ENCODE measurements around the gene SNCAIP.

The SNCAIP gene

DNA sequence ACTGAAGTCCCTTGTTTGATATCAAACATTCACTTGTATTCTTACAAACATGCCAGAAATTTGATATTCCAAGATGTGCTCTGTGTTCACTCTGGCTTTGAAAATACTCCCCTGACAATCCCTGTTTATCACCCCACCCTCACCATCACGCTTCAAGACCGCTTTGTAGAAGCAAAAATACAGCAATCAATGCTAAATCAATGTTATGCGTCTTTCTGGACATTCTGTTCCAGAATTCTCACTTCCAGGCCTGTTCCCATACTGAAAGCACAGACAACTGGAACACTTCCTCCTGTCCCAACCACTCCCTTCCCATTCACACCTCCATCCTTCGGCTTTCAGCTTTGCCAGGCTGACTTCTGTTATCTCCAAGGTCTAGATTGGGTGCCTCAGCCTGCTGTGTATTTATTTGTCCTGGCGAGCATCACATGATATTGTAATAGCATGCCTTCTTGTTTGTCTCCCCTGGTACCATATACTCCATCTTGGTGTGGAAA, 72.8 kb downstream of the SNCAIP start:
- FAIRE-seq, result no peak
- TF ChIP-seq TAF1 (IDR thresholded peaks at IDR 0.05; ENCODE audit: low read depth, low read length), result no peak
- TF ChIP-seq PAX5 (IDR thresholded peaks at IDR 0.05; ENCODE audit: insufficient read depth, low read length, severe bottlenecking), result no peak
- TF ChIP-seq SPI1 (IDR thresholded peaks at IDR 0.05; ENCODE audit: low read depth, low read length), result no peak
- DNase-seq (ENCODE audit: insufficient read length, low spot score), result no peak

- TF ChIP-seq POLR2AphosphoS5 (IDR thresholded peaks at IDR 0.05; ENCODE audit: low read depth, low read length) (no peak), POU2F2 (IDR thresholded peaks at IDR 0.05; ENCODE audit: low read depth, low read length) (no peak), TAF1 (IDR thresholded peaks at IDR 0.05; ENCODE audit: low read depth, low read length) (no peak), POLR2A (IDR thresholded peaks at IDR 0.05; ENCODE audit: low read depth, low read length) (no peak), PAX5 (IDR thresholded peaks at IDR 0.05; ENCODE audit: insufficient read depth, low read length, severe bottlenecking) (no peak), SPI1 (IDR thresholded peaks at IDR 0.05; ENCODE audit: low read depth, low read length) (no peak)
- DNase-seq (ENCODE audit: insufficient read length, low spot score) (no peak), FAIRE-seq (no peak)
These were observed 73.2 kb downstream of the SNCAIP start for GRCh38 chr5:122385286-122385685.

GRCh38 chr5:122385808-122386207, 73.8 kb downstream of the SNCAIP start:
- TF ChIP-seq POLR2A (IDR thresholded peaks at IDR 0.05; ENCODE audit: low read depth, low read length), result no peak
- TF ChIP-seq PAX5 (IDR thresholded peaks at IDR 0.05; ENCODE audit: insufficient read depth, low read length, severe bottlenecking), result no peak
- FAIRE-seq (no peak), DNase-seq (ENCODE audit: insufficient read length, low spot score) (no peak)

DNA sequence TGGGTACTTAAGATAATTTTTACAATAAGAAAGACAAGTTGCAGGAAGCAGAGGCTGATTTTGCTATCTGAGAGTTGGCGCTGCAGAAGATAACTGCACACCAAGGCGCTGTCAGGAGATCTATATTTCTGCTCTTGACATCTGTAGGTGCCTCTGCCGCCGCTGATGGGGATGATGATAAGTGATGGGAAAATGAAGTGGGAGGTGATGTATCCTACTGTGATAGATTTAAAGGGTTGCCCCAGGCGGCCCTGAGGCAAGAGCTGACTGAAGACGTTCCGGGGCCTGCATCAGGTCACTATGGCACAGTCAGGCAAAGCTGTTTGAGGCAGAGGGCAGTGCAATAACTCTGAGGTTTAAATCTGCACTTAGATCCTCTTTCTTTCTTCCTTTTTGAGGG, 78.1 kb downstream of the SNCAIP start:
- TF ChIP-seq SPI1 (IDR thresholded peaks at IDR 0.05; ENCODE audit: low read depth, low read length) (no peak), TAF1 (IDR thresholded peaks at IDR 0.05; ENCODE audit: low read depth, low read length) (no peak), POU2F2 (IDR thresholded peaks at IDR 0.05; ENCODE audit: low read depth, low read length) (no peak), POLR2A (IDR thresholded peaks at IDR 0.05; ENCODE audit: low read depth, low read length) (no peak), POLR2AphosphoS5 (IDR thresholded peaks at IDR 0.05; ENCODE audit: low read depth, low read length) (no peak), PAX5 (IDR thresholded peaks at IDR 0.05; ENCODE audit: insufficient read depth, low read length, severe bottlenecking) (no peak)
- DNase-seq (ENCODE audit: insufficient read length, low spot score), result no peak
- FAIRE-seq, result no peak

DNA sequence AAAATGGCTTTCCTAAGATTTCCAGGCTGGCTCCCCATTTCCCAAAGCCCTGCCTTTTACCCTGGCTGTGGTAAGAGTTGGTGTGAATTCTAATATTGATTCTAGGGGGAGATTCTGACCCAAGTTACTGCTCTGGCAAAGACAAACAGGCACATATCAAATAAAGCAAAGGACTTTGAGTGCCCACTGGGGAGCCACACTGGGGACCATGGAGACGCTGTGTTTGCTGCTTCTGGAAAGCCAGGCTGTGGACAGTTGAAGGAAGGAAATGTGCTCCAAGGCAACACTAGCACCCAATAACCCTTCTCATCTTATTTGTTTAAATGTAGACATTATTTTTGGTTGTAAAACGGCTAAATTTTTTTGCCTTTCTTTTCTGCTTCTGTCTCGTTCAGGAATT, 78.7 kb downstream of the SNCAIP start:
- FAIRE-seq (no peak), DNase-seq (ENCODE audit: insufficient read length, low spot score) (no peak)
- no peak for TF ChIP-seq POLR2A (IDR thresholded peaks at IDR 0.05; ENCODE audit: low read depth, low read length)
- TF ChIP-seq PAX5 (IDR thresholded peaks at IDR 0.05; ENCODE audit: insufficient read depth, low read length, severe bottlenecking), result no peak
- no peak for TF ChIP-seq SPI1 (IDR thresholded peaks at IDR 0.05; ENCODE audit: low read depth, low read length)
- TF ChIP-seq POU2F2 (IDR thresholded peaks at IDR 0.05; ENCODE audit: low read depth, low read length), result no peak
- TF ChIP-seq POLR2AphosphoS5 (IDR thresholded peaks at IDR 0.05; ENCODE audit: low read depth, low read length), result no peak
- no peak for TF ChIP-seq TAF1 (IDR thresholded peaks at IDR 0.05; ENCODE audit: low read depth, low read length)

DNA sequence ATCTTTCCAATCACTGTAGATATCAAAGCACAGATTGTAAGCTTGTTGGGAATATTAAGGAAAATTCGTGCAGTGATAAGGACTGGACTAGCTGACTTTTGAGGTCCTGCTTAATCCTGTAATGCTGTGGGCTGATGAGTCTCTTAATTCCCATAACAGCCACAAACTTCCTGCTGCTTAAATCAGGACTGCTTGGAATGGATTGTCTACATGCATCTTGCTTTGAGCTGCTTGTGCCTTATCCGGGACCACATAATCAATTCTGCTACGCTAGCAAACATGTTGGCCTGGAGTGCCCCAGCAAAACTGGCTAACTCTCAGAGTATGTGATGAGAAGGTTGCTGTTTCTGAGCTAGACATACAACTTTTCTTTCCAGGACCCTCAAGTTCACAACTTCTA, 79.6 kb downstream of the SNCAIP start:
- no peak for DNase-seq (ENCODE audit: insufficient read length, low spot score)
- no peak for TF ChIP-seq POLR2A (IDR thresholded peaks at IDR 0.05; ENCODE audit: low read depth, low read length)
- no peak for TF ChIP-seq TAF1 (IDR thresholded peaks at IDR 0.05; ENCODE audit: low read depth, low read length)
- no peak for TF ChIP-seq POU2F2 (IDR thresholded peaks at IDR 0.05; ENCODE audit: low read depth, low read length)
- TF ChIP-seq POLR2AphosphoS5 (IDR thresholded peaks at IDR 0.05; ENCODE audit: low read depth, low read length), result no peak
- FAIRE-seq, result no peak

GRCh38 chr5:122392224-122392623, 80.2 kb downstream of the SNCAIP start:
- no peak for FAIRE-seq
- no peak for DNase-seq (ENCODE audit: insufficient read length, low spot score)
- TF ChIP-seq POLR2AphosphoS5 (IDR thresholded peaks at IDR 0.05; ENCODE audit: low read depth, low read length), result no peak
- TF ChIP-seq TAF1 (IDR thresholded peaks at IDR 0.05; ENCODE audit: low read depth, low read length), result no peak
- no peak for TF ChIP-seq POU2F2 (IDR thresholded peaks at IDR 0.05; ENCODE audit: low read depth, low read length)
- TF ChIP-seq SPI1 (IDR thresholded peaks at IDR 0.05; ENCODE audit: low read depth, low read length), result no peak
- TF ChIP-seq POLR2A (IDR thresholded peaks at IDR 0.05; ENCODE audit: low read depth, low read length), result no peak
- TF ChIP-seq PAX5 (IDR thresholded peaks at IDR 0.05; ENCODE audit: insufficient read depth, low read length, severe bottlenecking), result no peak

DNA sequence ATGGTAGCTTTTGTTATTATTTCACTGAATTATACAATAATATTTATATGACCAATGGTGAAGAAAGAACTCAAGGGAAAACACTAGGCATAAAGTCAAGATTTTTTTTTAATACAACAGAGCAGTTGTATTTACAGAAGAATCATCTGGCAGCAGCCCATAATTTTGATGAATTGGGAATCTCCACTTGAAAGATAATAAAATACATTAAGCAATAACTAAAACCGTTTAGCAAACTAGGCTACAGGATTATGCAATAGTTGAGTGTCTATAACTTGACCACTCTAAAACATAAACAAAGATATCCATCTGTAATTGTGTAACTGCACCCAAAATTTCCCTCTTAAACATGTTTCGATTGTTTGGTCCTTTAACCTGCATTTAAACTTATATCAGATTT, 80.8 kb downstream of the SNCAIP start:
- FAIRE-seq (no peak), DNase-seq (ENCODE audit: insufficient read length, low spot score) (no peak)
- TF ChIP-seq SPI1 (IDR thresholded peaks at IDR 0.05; ENCODE audit: low read depth, low read length), result no peak
- no peak for TF ChIP-seq POLR2A (IDR thresholded peaks at IDR 0.05; ENCODE audit: low read depth, low read length)
- no peak for TF ChIP-seq TAF1 (IDR thresholded peaks at IDR 0.05; ENCODE audit: low read depth, low read length)
- no peak for TF ChIP-seq POU2F2 (IDR thresholded peaks at IDR 0.05; ENCODE audit: low read depth, low read length)
- no peak for TF ChIP-seq PAX5 (IDR thresholded peaks at IDR 0.05; ENCODE audit: insufficient read depth, low read length, severe bottlenecking)
- TF ChIP-seq POLR2AphosphoS5 (IDR thresholded peaks at IDR 0.05; ENCODE audit: low read depth, low read length), result no peak

DNA sequence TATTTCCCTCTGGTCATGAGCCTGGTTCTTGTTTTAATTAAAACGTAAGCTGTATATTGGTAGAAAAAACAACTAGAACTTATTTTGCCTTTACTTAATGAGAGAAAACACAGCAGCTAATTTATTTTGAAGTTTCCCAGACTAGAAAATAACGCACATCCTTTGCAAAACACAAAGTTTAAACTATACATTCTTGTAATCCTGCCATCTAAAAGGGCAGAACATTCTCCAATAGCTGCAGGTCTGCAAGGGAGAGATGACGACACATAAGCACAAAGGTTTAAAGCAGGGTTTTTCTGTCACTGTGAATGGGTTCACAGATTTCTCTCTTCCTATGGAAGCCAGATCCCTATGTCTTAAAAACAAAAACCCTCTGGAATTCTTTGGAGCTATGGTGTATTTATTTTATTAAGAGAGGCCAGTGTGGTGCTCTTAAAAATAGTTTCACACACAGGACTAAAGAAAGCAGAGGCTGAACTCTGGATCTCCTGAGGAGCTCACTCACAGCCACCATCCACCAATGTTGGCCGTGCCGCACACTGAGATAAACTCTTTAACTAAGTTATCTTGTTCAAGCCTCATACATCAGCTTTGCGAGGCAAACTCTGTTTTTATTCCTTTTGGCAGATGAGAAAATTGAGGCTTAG, 82.4 kb downstream of the SNCAIP start:
- FAIRE-seq, result no peak
- no peak for TF ChIP-seq POLR2AphosphoS5 (IDR thresholded peaks at IDR 0.05; ENCODE audit: low read depth, low read length)
- no peak for TF ChIP-seq POU2F2 (IDR thresholded peaks at IDR 0.05; ENCODE audit: low read depth, low read length)
- no peak for TF ChIP-seq SPI1 (IDR thresholded peaks at IDR 0.05; ENCODE audit: low read depth, low read length)
- no peak for TF ChIP-seq TAF1 (IDR thresholded peaks at IDR 0.05; ENCODE audit: low read depth, low read length)
- no peak for TF ChIP-seq PAX5 (IDR thresholded peaks at IDR 0.05; ENCODE audit: insufficient read depth, low read length, severe bottlenecking)
- no peak for TF ChIP-seq POLR2A (IDR thresholded peaks at IDR 0.05; ENCODE audit: low read depth, low read length)

GRCh38 chr5:122398016-122398415, 86.0 kb downstream of the SNCAIP start:
- DNase-seq (ENCODE audit: insufficient read length, low spot score), result no peak
- no peak for TF ChIP-seq POLR2A (IDR thresholded peaks at IDR 0.05; ENCODE audit: low read depth, low read length)
- TF ChIP-seq POU2F2 (IDR thresholded peaks at IDR 0.05; ENCODE audit: low read depth, low read length), result no peak
- no peak for TF ChIP-seq SPI1 (IDR thresholded peaks at IDR 0.05; ENCODE audit: low read depth, low read length)
- no peak for TF ChIP-seq POLR2AphosphoS5 (IDR thresholded peaks at IDR 0.05; ENCODE audit: low read depth, low read length)
- no peak for TF ChIP-seq PAX5 (IDR thresholded peaks at IDR 0.05; ENCODE audit: insufficient read depth, low read length, severe bottlenecking)
- no peak for TF ChIP-seq TAF1 (IDR thresholded peaks at IDR 0.05; ENCODE audit: low read depth, low read length)
- no peak for FAIRE-seq

More for the DNA sequence above, 82.4 kb downstream of the SNCAIP start:
- DNase-seq (ENCODE audit: insufficient read length, low spot score), result no peak
